PFSK-1 (cell line): Measurements from ENCODE around the gene ADAMTS16.

Source experiments
- FOXP2 ChIP-seq: optimal IDR thresholded peaks from 2 replicates; pipeline ENCODE3; 2011; ENCODE audit warnings: borderline replicate concordance, control low read depth, inconsistent platforms; ENCODE audit not compliant: insufficient read depth; ENCODE audit errors: extremely low read length, extremely low read depth
- POLR2AphosphoS5 ChIP-seq: IDR thresholded peaks from 2 replicates; pipeline ENCODE4 v1.6.1; 2012; ENCODE audit warnings: low read depth, mild to moderate bottlenecking, control low read depth, low read length, moderate library complexity
- REST ChIP-seq, 2 experiments: IDR thresholded peaks; 2 replicates each; pipeline versions ENCODE4 v1.6.1 to v1.8.0; 2011 to 2012; ENCODE audit warnings: low read depth in 2 of 2, low read length in 2 of 2, control low read depth in 1 of 2, inconsistent platforms in 1 of 2, mild to moderate bottlenecking in 1 of 2, moderate library complexity in 1 of 2; ENCODE audit not compliant: insufficient read depth in 1 of 2
- SIN3A ChIP-seq: IDR thresholded peaks from 2 replicates; pipeline ENCODE4 v1.6.1; 2012; ENCODE audit warnings: mild to moderate bottlenecking, low read length, moderate library complexity, borderline replicate concordance; ENCODE audit not compliant: insufficient read depth
- TAF1 ChIP-seq: IDR thresholded peaks from 2 replicates; pipeline ENCODE4 v1.6.1; 2012; ENCODE audit warnings: low read length, control low read depth, borderline replicate concordance; ENCODE audit not compliant: insufficient read depth

Gene ADAMTS16

GRCh38 chr5:5335700-5336264 is 195.7 kb downstream of the ADAMTS16 start:
- TF ChIP-seq TAF1: no peak
- no peak for TF ChIP-seq SIN3A
- no peak for TF ChIP-seq POLR2AphosphoS5
- no peak for TF ChIP-seq REST (IDR thresholded peaks at IDR 0.05; ENCODE audit: insufficient read depth in 1 of 2, low read depth in 2 of 2, low read length in 2 of 2)
- TF ChIP-seq FOXP2: no peak

GRCh38 chr5:5339257-5339656 is 199.1 kb downstream of the ADAMTS16 start:
- TF ChIP-seq TAF1 (no peak), POLR2AphosphoS5 (no peak), SIN3A (no peak), FOXP2 (no peak), REST (IDR thresholded peaks at IDR 0.05; ENCODE audit: insufficient read depth in 1 of 2, low read depth in 2 of 2, low read length in 2 of 2) (no peak)

DNA sequence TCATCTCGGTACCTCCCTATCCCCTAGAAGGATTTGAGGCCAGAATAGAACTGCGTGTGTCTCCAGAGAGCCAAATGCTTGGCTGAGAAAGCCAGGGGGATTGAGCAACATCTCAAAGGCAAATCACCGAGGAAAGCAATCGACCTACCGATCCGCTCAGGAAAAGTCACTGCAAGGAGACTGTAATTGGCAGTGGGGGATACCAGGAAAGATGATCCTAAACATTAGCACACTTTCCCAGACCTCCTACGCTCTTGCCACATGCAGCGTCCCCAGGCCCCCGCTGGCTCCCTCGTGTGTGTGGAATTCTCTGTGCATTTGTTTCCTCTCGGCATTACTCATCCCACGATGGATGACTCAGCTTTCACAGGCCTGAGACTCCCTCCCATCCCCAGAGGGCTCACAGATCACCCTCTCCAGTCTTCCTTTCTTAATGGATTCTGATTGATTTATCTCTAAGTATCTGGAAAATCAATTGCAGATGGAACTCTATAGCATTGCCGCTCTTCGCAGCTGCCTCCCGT is 200.1 kb downstream of the ADAMTS16 start:
- TF ChIP-seq POLR2AphosphoS5 (peak; percentile 46; the same call in 1 of the 2 replicates), FOXP2 (peak; percentile 77), SIN3A (no peak; the same call in 1 of the 2 replicates), TAF1 (peak; percentile 29; the same call in 1 of the 2 replicates), REST (IDR thresholded peaks at IDR 0.05; ENCODE audit: insufficient read depth in 1 of 2, low read depth in 2 of 2, low read length in 2 of 2) (peak in 1 of 2 experiments; percentile 69; a peak in 2 of 4 replicates)

DNA sequence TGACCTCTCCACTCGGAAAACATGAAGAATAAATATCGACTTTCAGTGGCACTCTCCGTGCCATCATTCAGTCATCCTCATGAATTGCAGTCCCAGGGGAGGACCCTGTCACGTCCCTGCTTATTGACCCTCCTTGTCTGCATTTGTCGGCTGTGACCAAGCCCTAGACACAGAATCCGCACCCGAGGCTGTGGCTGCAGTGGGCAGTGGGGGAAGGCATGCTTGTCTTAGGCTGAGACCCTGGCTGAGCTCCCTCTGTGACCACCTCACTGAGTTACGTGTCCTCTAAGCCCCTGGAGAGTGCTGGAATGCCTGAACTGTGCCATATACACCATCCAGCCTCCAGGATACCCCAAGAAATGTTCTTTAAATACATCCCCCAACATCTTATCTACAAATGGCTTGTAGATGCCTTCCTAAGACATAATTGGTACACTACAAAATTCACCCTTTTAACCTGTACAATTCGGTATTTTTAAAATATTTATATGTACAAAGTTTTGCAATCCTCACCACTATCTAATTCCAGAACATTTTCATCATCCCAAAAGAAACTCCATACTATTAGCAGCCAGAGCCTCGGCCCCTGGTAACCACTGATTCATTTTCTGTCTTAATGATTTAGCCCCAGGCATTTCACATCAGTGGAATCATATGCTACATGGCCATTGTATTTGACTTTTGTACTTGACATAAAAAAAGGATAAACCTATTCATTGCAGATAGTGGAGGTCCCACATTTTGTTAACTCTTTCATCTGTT is 201.6 kb downstream of the ADAMTS16 start:
- TF ChIP-seq REST (IDR thresholded peaks at IDR 0.05; ENCODE audit: insufficient read depth in 1 of 2, low read depth in 2 of 2, low read length in 2 of 2) (no peak), SIN3A (no peak), FOXP2 (no peak), POLR2AphosphoS5 (no peak), TAF1 (no peak)
